ENCODE results near the gene CIART. TPM values are rescaled to one million over a fixed set of nuclear protein-coding genes. Genes with fewer than 3 reads are reported as not detected.

CIART gene
- total and polyA plus RNA-seq, 4 donors, result 0.51 to 7.1 (median 1.9) TPM

- Histone ChIP-seq H3K27me3 (ENCODE audit: control insufficient read depth in 4 of 4, insufficient read depth in 4 of 4, low read length in 3 of 4) (no peaks in the 10 kb centered on the region), H3K9ac (ENCODE audit: low read depth in 1 of 2, low read length in 2 of 2) (peak overlapping the region; percentile 91 to 96), H3K4me3 (ENCODE audit: low read depth in 1 of 3, low read length in 3 of 3) (peak overlapping the region; percentile 73 to 97 (median 92)), H3K27ac (ENCODE audit: low read depth in 1 of 2, low read length in 2 of 2) (peak overlapping the region; percentile 98), H3K36me3 (ENCODE audit: control insufficient read depth in 4 of 4, insufficient read depth in 3 of 4, low read depth in 1 of 4, low read length in 3 of 4) (peaks cover 0 to 2% (median under 1%) of the 10 kb centered on the region in 4 donors), H3K9me3 (ENCODE audit: control insufficient read depth in 4 of 4, low read length in 3 of 4) (no peaks in the 10 kb centered on the region), H3K4me1 (ENCODE audit: control insufficient read depth in 4 of 4, insufficient read depth in 4 of 4, low read length in 3 of 4) (peaks cover 1 to 20% (median 6%) of the 10 kb centered on the region in 4 donors)
- TF ChIP-seq FOXA1 (IDR thresholded peaks at IDR 0.05) (no peak), NR2F2 (IDR thresholded peaks at IDR 0.05) (no peak), SP1 (IDR thresholded peaks at IDR 0.05) (no peak), HNF4G (IDR thresholded peaks at IDR 0.05) (no peak), ATF3 (IDR thresholded peaks at IDR 0.05) (no peak), CTCF (IDR thresholded peaks at IDR 0.05; ENCODE audit: low read depth, low read length, missing input control) (no peak), RXRA (IDR thresholded peaks at IDR 0.05) (no peak), REST (IDR thresholded peaks at IDR 0.05) (no peak), YY1 (IDR thresholded peaks at IDR 0.05) (no peak), TAF1 (conservative IDR thresholded peaks at IDR 0.05) (no peak), GABPA (IDR thresholded peaks at IDR 0.05 in 1 of 2, conservative IDR thresholded peaks at IDR 0.05 in 1 of 2) (no peak), MAX (IDR thresholded peaks at IDR 0.05) (no peak), JUND (IDR thresholded peaks at IDR 0.05) (no peak), FOXA2 (IDR thresholded peaks at IDR 0.05) (no peak), ZBTB33 (IDR thresholded peaks at IDR 0.05) (no peak), EGR1 (IDR thresholded peaks at IDR 0.05; ENCODE audit: low read depth in 2 of 2) (no peak), RAD21 (IDR thresholded peaks at IDR 0.05) (no peak)
- under 1% methylated on average over 27 of the region's 27 CpGs for WGBS
- DNase-seq (ENCODE audit: low spot score), result peak; percentile 50
Observed at GRCh38 chr1:150235294-150235851, 47.0 kb upstream of the CIART start.
